Measurements from ENCODE around the gene NT5C1A.

The NT5C1A gene

GRCh38 chr1:39617488-39618049 lies 54.3 kb downstream of the NT5C1A start:
- DNase-seq (ENCODE audit: low read depth), result no peak
- H3K4me3 ChIP-seq (replicated peaks; ENCODE audit: low read depth, low read length), result no peak overlapping the region
- no peak for TF ChIP-seq CTCF (IDR thresholded peaks at IDR 0.05; ENCODE audit: low read length, missing control alignments)

GRCh38 chr1:39615086-39615673 lies 56.7 kb downstream of the NT5C1A start:
- H3K4me3 ChIP-seq (replicated peaks; ENCODE audit: low read depth, low read length), result no peak overlapping the region
- no peak for TF ChIP-seq CTCF (IDR thresholded peaks at IDR 0.05; ENCODE audit: low read length, missing control alignments)
- DNase-seq (ENCODE audit: low read depth), result no peak

GRCh38 chr1:39614488-39614887 lies 57.4 kb downstream of the NT5C1A start:
- DNase-seq (ENCODE audit: low read depth), result no peak
- H3K4me3 ChIP-seq (replicated peaks; ENCODE audit: low read depth, low read length), result no peak overlapping the region
- no peak for TF ChIP-seq CTCF (IDR thresholded peaks at IDR 0.05; ENCODE audit: low read length, missing control alignments)

GRCh38 chr1:39613250-39613649 lies 58.7 kb downstream of the NT5C1A start:
- no peak for DNase-seq (ENCODE audit: low read depth)
- no peak overlapping the region for H3K4me3 ChIP-seq (replicated peaks; ENCODE audit: low read depth, low read length)
- no peak for TF ChIP-seq CTCF (IDR thresholded peaks at IDR 0.05; ENCODE audit: low read length, missing control alignments)

- TF ChIP-seq CTCF (IDR thresholded peaks at IDR 0.05; ENCODE audit: low read length, missing control alignments), result peak; percentile 47
Measured at GRCh38 chr1:39609618-39610331, 62.1 kb downstream of the NT5C1A start.

More at GRCh38 chr1:39609618-39610331, 62.1 kb downstream of the NT5C1A start:
- no peak overlapping the region for H3K4me3 ChIP-seq (replicated peaks; ENCODE audit: low read depth, low read length)
- peak; percentile 21 for DNase-seq (ENCODE audit: low read depth)
